Esophagus squamous epithelium (tissue), 5 donors: Measurements from ENCODE around the gene RIPOR2. TPM values are rescaled to one million over a fixed set of nuclear protein-coding genes. Genes with fewer than 3 reads are reported as not detected.

Source experiments
- DNase-seq: peaks from one replicate; lab custom pipeline; 2025; lab: John Stamatoyannopoulos, UW
- H3K27ac ChIP-seq, 4 donors: fragments of 200-600 bp; sonication (generic); one replicate each; pipeline ENCODE4 v1.5.1; 2016 to 2019; ENCODE audit warnings: mild to moderate bottlenecking in 1 of 4
- H3K27me3 ChIP-seq, 4 donors: fragments of 200-600 bp; sonication (generic); 1 replicate in 3 of 4; 2 replicates in 1 of 4; pipeline versions ENCODE4 v1.5.1 to v1.6.0; 2017 to 2021; ENCODE audit warnings: antibody characterized with exemption in 1 of 4
- H3K36me3 ChIP-seq, 3 donors: fragments of 200-600 bp; sonication (generic); one replicate each; pipeline ENCODE4 v1.5.1; 2016 to 2019
- H3K4me1 ChIP-seq, 3 donors: fragments of 200-600 bp; sonication (generic); one replicate each; pipeline ENCODE4 v1.5.1; 2017 to 2019
- H3K4me3 ChIP-seq, 4 donors: fragments of 200-600 bp; sonication (generic); 1 replicate in 3 of 4; 2 replicates in 1 of 4; pipeline ENCODE4 v1.5.1; 2016 to 2019; ENCODE audit warnings: mild to moderate bottlenecking in 2 of 4, moderate library complexity in 1 of 4
- H3K9me3 ChIP-seq, 3 donors: fragments of 200-600 bp; sonication (generic); one replicate each; pipeline ENCODE4 v1.5.1; 2016 to 2019
- POLR2A ChIP-seq, 4 donors: fragments of 450-650 bp; IDR thresholded peaks; one replicate each; pipeline ENCODE4 v1.6.1; 2017; ENCODE audit warnings: antibody characterized with exemption in 4 of 4, mild to moderate bottlenecking in 4 of 4, moderate library complexity in 3 of 4
- WGBS, 2 donors: methylation state at CpG; one replicate each; pipeline ENCODE4 v1.1.5; 2018; 5-methylcytosine and 5-hydroxymethylcytosine counted together
- intact Hi-C: fragments of 100-400 bp; cut with DNase I; formaldehyde crosslinking; loops from one replicate; pipeline ENCODE4 v1.15.0; 2022
- total RNA-seq, 4 donors: library from RNA; depleted of rRNA; stranded (reverse); fragments of >200 nt; gene quantifications; one replicate each; pipeline ENCODE4 v1.1.0, GENCODE V29; 2016
- TF ChIP-seq, protein P1 (sequence below), 6 experiments: fragments of 450-650 bp in 4 of 6; fragments of 200-600 bp in 2 of 6; sonication (generic) in 2 of 6; IDR thresholded peaks; one replicate each; pipeline ENCODE4 v1.5.1; 2016 to 2019; ENCODE audit warnings: antibody characterized with exemption in 6 of 6, mild to moderate bottlenecking in 4 of 6, moderate library complexity in 4 of 6
- donor health status: DM: yes; HTN: yes; CAD: no.

RIPOR2 gene
- total RNA-seq, 4 donors from 2014 or later, result 0.83 to 4.4 (median 3.3) TPM

DNA sequence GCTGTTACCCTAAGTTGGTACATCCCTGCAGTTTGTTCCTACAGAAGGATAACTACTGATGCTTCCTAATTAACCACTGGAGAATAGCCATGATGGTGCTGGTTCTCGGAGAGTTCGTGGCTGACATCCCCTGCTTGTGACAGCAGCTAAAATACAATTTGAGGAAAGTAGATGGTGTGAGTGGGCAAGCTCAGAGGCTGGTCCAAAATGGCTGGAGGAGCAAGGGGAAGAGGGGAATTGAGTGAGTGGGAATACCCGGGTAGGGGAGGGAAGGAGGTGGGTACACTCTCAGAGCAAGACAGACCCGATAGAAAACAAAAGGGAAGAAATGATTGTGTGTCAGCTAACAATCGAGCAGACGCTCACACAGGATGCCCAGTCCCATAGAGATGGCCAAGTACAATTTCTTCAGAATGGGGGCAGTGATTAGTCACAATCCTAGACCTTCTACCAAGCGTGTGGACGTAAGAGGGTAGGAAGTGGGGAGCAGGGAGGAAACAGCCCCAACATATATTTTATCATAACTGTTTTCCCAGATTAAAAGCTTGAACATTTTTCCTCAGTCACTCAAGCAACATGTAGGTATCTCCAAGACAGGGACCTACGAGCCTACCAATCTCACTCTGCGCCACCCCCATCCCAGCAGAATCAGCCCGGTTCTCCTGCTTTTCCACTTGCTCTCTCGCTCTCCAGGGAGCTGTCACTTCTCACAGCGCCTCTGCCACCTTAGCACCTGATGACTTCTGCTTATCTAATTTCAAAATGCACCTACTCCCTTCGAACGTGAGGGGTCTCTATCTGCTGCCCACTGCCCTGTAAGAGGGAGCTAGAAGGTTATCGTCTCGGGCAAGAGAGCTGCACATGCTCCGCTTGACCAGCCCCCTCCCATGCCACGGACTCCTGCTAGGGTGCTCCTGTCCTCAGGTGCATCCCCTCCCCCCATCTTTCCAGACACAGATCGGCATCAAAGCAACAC, 26.2 kb downstream of the RIPOR2 start:
- intact Hi-C loops, result no loop called here
- Histone ChIP-seq H3K27ac (peak overlapping the region in 3 of 4 donors; percentile 57 to 73 (median 67)), H3K9me3 (no peaks in the 10 kb centered on the region), H3K4me3 (peak overlapping the region; percentile 36 to 74 (median 52)), H3K27me3 (peaks cover 0 to 56% (median 2%) of the 10 kb centered on the region in 4 donors), H3K36me3 (no peaks in the 10 kb centered on the region), H3K4me1 (peaks cover 11 to 31% (median 11%) of the 10 kb centered on the region in 3 donors)
- no peak for DNase-seq
- WGBS, 2 donors, result 46 to 53% methylated on average over 20 of the region's 20 CpGs
- no peak for TF ChIP-seq POLR2A (IDR thresholded peaks at IDR 0.05)
- TF ChIP-seq, protein P1, sequence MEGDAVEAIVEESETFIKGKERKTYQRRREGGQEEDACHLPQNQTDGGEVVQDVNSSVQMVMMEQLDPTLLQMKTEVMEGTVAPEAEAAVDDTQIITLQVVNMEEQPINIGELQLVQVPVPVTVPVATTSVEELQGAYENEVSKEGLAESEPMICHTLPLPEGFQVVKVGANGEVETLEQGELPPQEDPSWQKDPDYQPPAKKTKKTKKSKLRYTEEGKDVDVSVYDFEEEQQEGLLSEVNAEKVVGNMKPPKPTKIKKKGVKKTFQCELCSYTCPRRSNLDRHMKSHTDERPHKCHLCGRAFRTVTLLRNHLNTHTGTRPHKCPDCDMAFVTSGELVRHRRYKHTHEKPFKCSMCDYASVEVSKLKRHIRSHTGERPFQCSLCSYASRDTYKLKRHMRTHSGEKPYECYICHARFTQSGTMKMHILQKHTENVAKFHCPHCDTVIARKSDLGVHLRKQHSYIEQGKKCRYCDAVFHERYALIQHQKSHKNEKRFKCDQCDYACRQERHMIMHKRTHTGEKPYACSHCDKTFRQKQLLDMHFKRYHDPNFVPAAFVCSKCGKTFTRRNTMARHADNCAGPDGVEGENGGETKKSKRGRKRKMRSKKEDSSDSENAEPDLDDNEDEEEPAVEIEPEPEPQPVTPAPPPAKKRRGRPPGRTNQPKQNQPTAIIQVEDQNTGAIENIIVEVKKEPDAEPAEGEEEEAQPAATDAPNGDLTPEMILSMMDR (IDR thresholded peaks at IDR 0.05), result no peak

DNA sequence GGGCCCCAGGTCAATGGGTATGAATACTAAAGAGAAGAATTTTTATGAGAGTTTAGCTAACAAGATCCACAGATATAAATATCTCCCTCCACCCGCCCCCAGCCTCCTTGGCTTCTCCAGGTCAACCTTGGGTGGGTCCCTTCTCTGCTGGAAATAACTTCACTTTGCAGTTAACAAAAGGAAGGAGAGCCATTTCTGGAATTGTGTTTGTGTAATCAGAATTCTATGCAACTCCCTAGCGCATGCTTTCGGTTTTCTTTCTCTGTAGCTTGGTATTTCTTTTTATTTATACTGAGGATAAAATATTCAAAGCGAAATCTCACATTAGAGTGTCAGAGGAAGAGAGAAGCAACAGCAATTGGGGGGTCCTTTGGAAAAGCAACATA, 27.1 kb downstream of the RIPOR2 start:
- 50 to 68% methylated on average over 4 of the region's 4 CpGs for WGBS, 2 donors
- no peak for TF ChIP-seq POLR2A (IDR thresholded peaks at IDR 0.05)
- TF ChIP-seq, protein P1 (IDR thresholded peaks at IDR 0.05), result no peak
- H3K27ac ChIP-seq, result peak overlapping the region in 2 of 4 donors; percentile 57 to 67
- H3K36me3 ChIP-seq, result no peaks in the 10 kb centered on the region
- H3K4me1 ChIP-seq, result peaks cover 11 to 31% (median 11%) of the 10 kb centered on the region in 3 donors
- no peak for DNase-seq
- H3K9me3 ChIP-seq, result no peaks in the 10 kb centered on the region
- intact Hi-C loops, result no loop called here
- peaks cover 0 to 47% (median 2%) of the 10 kb centered on the region in 4 donors for H3K27me3 ChIP-seq
- H3K4me3 ChIP-seq, result peak overlapping the region in 1 of 4 donors; percentile 74

DNA sequence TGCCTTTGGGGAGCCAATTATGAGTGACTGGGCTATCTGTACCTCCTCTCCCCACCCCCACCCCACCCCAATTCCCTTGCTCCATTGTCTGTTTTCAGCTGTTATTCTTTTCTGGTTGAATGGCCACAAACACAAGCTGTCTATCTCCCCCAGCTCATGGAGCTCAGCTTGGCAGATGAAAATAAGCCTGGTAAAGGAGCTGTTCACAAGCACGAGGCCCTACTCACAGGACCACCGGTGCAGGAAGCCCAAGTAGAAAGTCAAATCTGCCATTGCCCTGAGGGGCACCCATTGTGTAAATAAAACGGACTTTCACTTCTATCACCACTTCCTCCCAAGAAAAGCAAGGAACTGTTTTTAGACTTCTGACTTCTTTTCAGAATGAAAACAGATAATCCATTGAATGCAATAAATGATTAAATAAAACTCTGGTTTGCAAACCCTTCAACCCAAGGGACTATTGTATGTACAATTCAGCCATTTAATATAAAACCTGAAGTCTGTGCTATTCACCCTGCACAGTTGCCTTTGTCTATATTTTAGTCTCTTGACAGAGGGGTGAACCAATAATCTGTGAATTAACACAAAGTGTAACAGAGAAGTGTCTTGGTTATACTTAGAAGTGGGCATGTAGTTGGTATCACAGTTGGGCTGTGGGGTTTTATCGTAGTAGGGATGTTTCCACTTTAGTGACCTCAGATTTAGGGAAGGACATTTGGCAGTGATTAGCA, 27.7 kb downstream of the RIPOR2 start:
- Histone ChIP-seq H3K4me3 (no peak overlapping the region), H3K27me3 (peaks cover 0 to 41% (median 3%) of the 10 kb centered on the region in 4 donors), H3K36me3 (no peaks in the 10 kb centered on the region), H3K27ac (peak overlapping the region in 3 of 4 donors; percentile 9 to 57 (median 28)), H3K4me1 (peaks cover 11 to 31% (median 11%) of the 10 kb centered on the region in 3 donors), H3K9me3 (no peaks in the 10 kb centered on the region)
- intact Hi-C loops, result no loop called here
- WGBS, 2 donors, result 24 to 26% methylated on average over 3 to 4 of the region's 4 CpGs
- DNase-seq, result no peak
- TF ChIP-seq, protein P1 (IDR thresholded peaks at IDR 0.05), result no peak
- no peak for TF ChIP-seq POLR2A (IDR thresholded peaks at IDR 0.05)

DNA sequence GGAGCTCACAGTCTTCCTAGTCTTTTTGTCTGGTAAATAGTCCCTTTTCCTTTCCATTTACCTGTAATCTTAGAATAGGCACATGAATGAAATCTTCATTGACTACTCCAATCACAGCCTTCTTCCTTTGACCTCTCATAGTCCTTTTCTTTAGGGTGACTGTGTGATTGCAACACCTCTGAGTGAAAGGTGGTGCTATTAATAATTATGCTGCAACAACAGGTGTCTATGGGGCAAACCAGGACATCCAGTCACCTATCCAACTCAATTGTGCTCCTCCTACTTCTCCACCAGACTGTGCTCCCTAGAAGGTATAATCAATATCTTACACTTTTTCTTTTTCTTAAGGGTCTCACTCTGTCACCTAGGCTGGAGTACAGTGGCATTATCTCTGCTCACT, 29.4 kb downstream of the RIPOR2 start:
- DNase-seq, result no peak
- H3K9me3 ChIP-seq, result no peaks in the 10 kb centered on the region
- H3K4me3 ChIP-seq, result no peak overlapping the region
- H3K27me3 ChIP-seq, result peaks cover 0 to 24% (median 5%) of the 10 kb centered on the region in 4 donors
- intact Hi-C loops, result no loop called here
- H3K27ac ChIP-seq, result no peak overlapping the region
- peaks cover 5 to 23% (median 9%) of the 10 kb centered on the region in 3 donors for H3K4me1 ChIP-seq
- TF ChIP-seq, protein P1 (IDR thresholded peaks at IDR 0.05), result no peak
- TF ChIP-seq POLR2A (IDR thresholded peaks at IDR 0.05), result no peak
- no peaks in the 10 kb centered on the region for H3K36me3 ChIP-seq
